ENCODE data around the gene MKLN1. TPM values are rescaled to one million over a fixed set of nuclear protein-coding genes. Genes with fewer than 3 reads are reported as not detected.

The MKLN1 gene
- total and polyA plus RNA-seq, 4 experiments from 2014 or later: 18.1 to 61.0 (median 45.4) TPM

DNA sequence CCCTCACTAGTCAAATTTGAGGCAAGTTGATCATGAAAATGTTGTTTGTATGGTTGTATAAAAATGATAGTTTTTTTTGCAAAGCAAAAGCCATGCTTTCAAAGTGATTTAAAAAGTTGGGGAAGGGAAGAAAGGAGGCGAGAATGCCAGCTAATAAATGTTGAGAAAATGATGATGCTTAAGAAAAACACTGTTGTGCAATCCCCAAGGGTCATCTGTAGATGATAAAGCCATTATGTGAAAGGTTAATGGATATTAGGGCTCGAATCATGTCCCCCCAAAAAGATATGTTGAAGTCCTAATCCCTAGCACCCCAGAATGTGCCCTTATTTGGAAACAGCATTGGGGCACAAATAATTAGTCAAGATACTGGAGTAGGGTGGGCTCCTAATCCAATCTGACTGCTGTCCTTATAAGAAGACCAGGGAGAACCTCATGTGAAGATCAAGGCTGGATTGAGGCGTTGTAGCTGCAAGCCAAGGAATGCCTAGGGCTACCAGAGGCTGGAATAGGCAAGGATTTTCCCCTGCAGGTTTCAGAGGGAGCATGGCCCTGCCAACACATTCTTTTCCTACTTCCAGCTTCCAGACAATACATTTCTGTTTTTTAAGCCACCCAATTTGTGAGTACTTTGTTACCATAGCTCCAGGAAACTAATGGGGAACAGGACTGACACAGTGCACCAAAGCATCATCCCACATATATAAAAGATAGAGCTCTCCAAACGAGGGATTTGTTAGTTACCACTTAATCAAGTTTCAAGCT lies 35.4 kb upstream of the MKLN1 start:
- CTCF ChIA-PET (ENCODE audit: partially characterized antibody): interaction anchor here (1.3 kb wide), 1 partner anchor 10 kb away, joined by 7 read pairs; no protein-coding TSS in a partner anchor
- no peak overlapping the region for H3K4me3 Mint-ChIP-seq
- peaks cover 0 to 8% (median 0%) of the 10 kb centered on the region in 8 donors for H3K9me3 Mint-ChIP-seq
- H3K9me3 ChIP-seq (ENCODE audit: control insufficient read depth in 1 of 2, low read length in 2 of 2): no peaks in the 10 kb centered on the region
- H3K4me3 ChIP-seq (ENCODE audit: low read length in 2 of 2): no peak overlapping the region
- DNase-seq: no peak
- no peaks in the 10 kb centered on the region for H3K36me3 ChIP-seq (ENCODE audit: insufficient read depth, low read length)
- POLR2A ChIA-PET (ENCODE audit: partially characterized antibody): no interaction called here
- peaks cover 0 to 1% of the 10 kb centered on the region in 2 donors for H3K27me3 Mint-ChIP-seq
- H3K27ac ChIP-seq (ENCODE audit: low read depth, low read length): no peak overlapping the region
- no peaks in the 10 kb centered on the region for H3K36me3 Mint-ChIP-seq
- H3K27me3 ChIP-seq (ENCODE audit: insufficient read depth, low read length): no peaks in the 10 kb centered on the region
- intact Hi-C loops (cut with micrococcal nuclease): no loop called here
- H3K27ac Mint-ChIP-seq: no peak overlapping the region
- no peaks in the 10 kb centered on the region for H3K4me1 Mint-ChIP-seq
- no peaks in the 10 kb centered on the region for H3K4me1 ChIP-seq (ENCODE audit: insufficient read depth, low read length)

- Histone ChIP-seq H3K27ac (ENCODE audit: low read depth, low read length) (no peak overlapping the region), H3K27me3 (ENCODE audit: insufficient read depth, low read length) (no peaks in the 10 kb centered on the region), H3K4me3 (ENCODE audit: low read length in 2 of 2) (no peak overlapping the region), H3K4me1 (ENCODE audit: insufficient read depth, low read length) (no peaks in the 10 kb centered on the region), H3K9me3 (ENCODE audit: control insufficient read depth in 1 of 2, low read length in 2 of 2) (no peaks in the 10 kb centered on the region), H3K36me3 (ENCODE audit: insufficient read depth, low read length) (no peaks in the 10 kb centered on the region)
- Mint-ChIP-seq H3K36me3 (no peaks in the 10 kb centered on the region), H3K9me3 (peaks cover 0 to 6% (median 0%) of the 10 kb centered on the region in 8 donors), H3K4me3 (no peak overlapping the region), H3K4me1 (no peaks in the 10 kb centered on the region), H3K27me3 (peaks cover 0 to 1% of the 10 kb centered on the region in 2 donors), H3K27ac (no peak overlapping the region)
- intact Hi-C loops (cut with micrococcal nuclease): no loop called here
- DNase-seq: no peak
- CTCF ChIA-PET (ENCODE audit: partially characterized antibody): interaction anchor here (0.6 to 1.3 kb wide), 2 partner anchors 10 to 86 kb away, joined by 3 to 7 read pairs; no protein-coding TSS in a partner anchor
- POLR2A ChIA-PET (ENCODE audit: partially characterized antibody): no interaction called here
These were observed 34.7 kb upstream of the MKLN1 start for GRCh38 chr7:131293018-131293417.

- no peaks in the 10 kb centered on the region for H3K9me3 Mint-ChIP-seq
- ChIA-PET CTCF (ENCODE audit: partially characterized antibody) (no interaction called here), POLR2A (ENCODE audit: partially characterized antibody) (no interaction called here)
- H3K27me3 Mint-ChIP-seq: peaks cover 0 to 1% of the 10 kb centered on the region in 2 donors
- Histone ChIP-seq H3K4me3 (ENCODE audit: low read length in 2 of 2) (no peak overlapping the region), H3K4me1 (ENCODE audit: insufficient read depth, low read length) (no peaks in the 10 kb centered on the region), H3K36me3 (ENCODE audit: insufficient read depth, low read length) (no peaks in the 10 kb centered on the region), H3K27ac (ENCODE audit: low read depth, low read length) (no peak overlapping the region), H3K9me3 (ENCODE audit: control insufficient read depth in 1 of 2, low read length in 2 of 2) (no peaks in the 10 kb centered on the region), H3K27me3 (ENCODE audit: insufficient read depth, low read length) (no peaks in the 10 kb centered on the region)
- H3K4me3 Mint-ChIP-seq: no peak overlapping the region
- intact Hi-C loops (cut with micrococcal nuclease): no loop called here
- no peaks in the 10 kb centered on the region for H3K4me1 Mint-ChIP-seq
- no peak for DNase-seq
- no peaks in the 10 kb centered on the region for H3K36me3 Mint-ChIP-seq
- H3K27ac Mint-ChIP-seq: no peak overlapping the region
These were observed 33.1 kb upstream of the MKLN1 start for GRCh38 chr7:131294553-131294952.

- DNase-seq: no peak
- ChIA-PET POLR2A (ENCODE audit: partially characterized antibody) (no interaction called here), CTCF (ENCODE audit: partially characterized antibody) (no interaction called here)
These were observed 29.1 kb upstream of the MKLN1 start for GRCh38 chr7:131298608-131298992.

DNA sequence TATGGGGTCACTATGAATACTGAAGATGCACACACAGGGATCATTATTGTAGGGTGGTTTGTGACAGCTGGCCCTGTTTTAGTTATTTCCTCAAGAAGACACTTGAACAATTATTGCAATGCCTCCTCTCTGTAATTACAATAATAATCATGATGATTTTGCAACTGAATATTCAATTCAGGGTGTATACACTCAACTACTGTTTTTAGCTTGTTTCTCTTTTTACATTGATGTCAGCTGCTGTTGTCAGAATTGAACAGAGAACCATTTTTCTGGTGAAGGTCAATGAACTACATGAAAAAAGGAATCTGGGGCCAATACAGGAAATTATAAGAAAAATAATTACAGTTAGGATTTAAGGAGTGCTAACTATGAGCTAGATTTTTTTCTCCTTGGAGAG lies 28.6 kb upstream of the MKLN1 start:
- Mint-ChIP-seq H3K27me3 (peaks cover 0 to 1% of the 10 kb centered on the region in 2 donors), H3K9me3 (no peaks in the 10 kb centered on the region), H3K36me3 (no peaks in the 10 kb centered on the region), H3K27ac (no peak overlapping the region), H3K4me1 (peaks cover 0 to 2% (median 0%) of the 10 kb centered on the region in 4 donors), H3K4me3 (no peak overlapping the region)
- Histone ChIP-seq H3K4me1 (ENCODE audit: insufficient read depth, low read length) (no peaks in the 10 kb centered on the region), H3K9me3 (ENCODE audit: control insufficient read depth in 1 of 2, low read length in 2 of 2) (no peaks in the 10 kb centered on the region), H3K27me3 (ENCODE audit: insufficient read depth, low read length) (no peaks in the 10 kb centered on the region), H3K36me3 (ENCODE audit: insufficient read depth, low read length) (no peaks in the 10 kb centered on the region), H3K27ac (ENCODE audit: low read depth, low read length) (no peak overlapping the region), H3K4me3 (ENCODE audit: low read length in 2 of 2) (no peak overlapping the region)
- ChIA-PET CTCF (ENCODE audit: partially characterized antibody) (interaction anchor here (1.0 kb wide), 1 partner anchor 60 kb away, joined by 3 read pairs; no protein-coding TSS in a partner anchor), POLR2A (ENCODE audit: partially characterized antibody) (no interaction called here)
- intact Hi-C loops (cut with micrococcal nuclease): no loop called here
- DNase-seq: no peak

More at GRCh38 chr7:131298608-131298992, 29.1 kb upstream of the MKLN1 start:
- H3K9me3 Mint-ChIP-seq: no peaks in the 10 kb centered on the region
- peaks cover 0 to 2% (median 0%) of the 10 kb centered on the region in 4 donors for H3K4me1 Mint-ChIP-seq
- Histone ChIP-seq H3K4me1 (ENCODE audit: insufficient read depth, low read length) (no peaks in the 10 kb centered on the region), H3K4me3 (ENCODE audit: low read length in 2 of 2) (no peak overlapping the region), H3K27ac (ENCODE audit: low read depth, low read length) (no peak overlapping the region), H3K9me3 (ENCODE audit: control insufficient read depth in 1 of 2, low read length in 2 of 2) (no peaks in the 10 kb centered on the region), H3K36me3 (ENCODE audit: insufficient read depth, low read length) (no peaks in the 10 kb centered on the region), H3K27me3 (ENCODE audit: insufficient read depth, low read length) (no peaks in the 10 kb centered on the region)
- H3K27me3 Mint-ChIP-seq: peaks cover 0 to 1% of the 10 kb centered on the region in 2 donors
- intact Hi-C loops (cut with micrococcal nuclease): no loop called here
- no peaks in the 10 kb centered on the region for H3K36me3 Mint-ChIP-seq
- H3K27ac Mint-ChIP-seq: peak overlapping the region in 1 of 7 donors; percentile 69
- H3K4me3 Mint-ChIP-seq: no peak overlapping the region

GRCh38 chr7:131300078-131300477 lies 27.6 kb upstream of the MKLN1 start:
- Mint-ChIP-seq H3K36me3 (no peaks in the 10 kb centered on the region), H3K4me3 (no peak overlapping the region), H3K9me3 (no peaks in the 10 kb centered on the region), H3K27ac (no peak overlapping the region), H3K4me1 (peaks cover 0 to 2% (median 0%) of the 10 kb centered on the region in 4 donors), H3K27me3 (no peaks in the 10 kb centered on the region)
- H3K27me3 ChIP-seq (ENCODE audit: insufficient read depth, low read length): no peaks in the 10 kb centered on the region
- DNase-seq: no peak
- CTCF ChIA-PET (ENCODE audit: partially characterized antibody): interaction anchor here (1.0 kb wide), 1 partner anchor 61 kb away, joined by 3 read pairs; no protein-coding TSS in a partner anchor
- no peak overlapping the region for H3K27ac ChIP-seq (ENCODE audit: low read depth, low read length)
- POLR2A ChIA-PET (ENCODE audit: partially characterized antibody): no interaction called here
- H3K4me1 ChIP-seq (ENCODE audit: insufficient read depth, low read length): no peaks in the 10 kb centered on the region
- intact Hi-C loops (cut with micrococcal nuclease): no loop called here
- H3K4me3 ChIP-seq (ENCODE audit: low read length in 2 of 2): no peak overlapping the region
- H3K36me3 ChIP-seq (ENCODE audit: insufficient read depth, low read length): no peaks in the 10 kb centered on the region
- no peaks in the 10 kb centered on the region for H3K9me3 ChIP-seq (ENCODE audit: control insufficient read depth in 1 of 2, low read length in 2 of 2)

GRCh38 chr7:131300572-131301466 lies 26.9 kb upstream of the MKLN1 start:
- Mint-ChIP-seq H3K9me3 (peaks cover 0 to 1% (median 0%) of the 10 kb centered on the region in 8 donors), H3K27ac (peak overlapping the region in 1 of 7 donors; percentile 27), H3K36me3 (peaks cover 0 to 2% of the 10 kb centered on the region in 2 donors), H3K4me1 (peaks cover 0 to 2% (median 0%) of the 10 kb centered on the region in 4 donors), H3K4me3 (no peak overlapping the region), H3K27me3 (no peaks in the 10 kb centered on the region)
- Histone ChIP-seq H3K36me3 (ENCODE audit: insufficient read depth, low read length) (no peaks in the 10 kb centered on the region), H3K27ac (ENCODE audit: low read depth, low read length) (no peak overlapping the region), H3K27me3 (ENCODE audit: insufficient read depth, low read length) (no peaks in the 10 kb centered on the region), H3K9me3 (ENCODE audit: control insufficient read depth in 1 of 2, low read length in 2 of 2) (no peaks in the 10 kb centered on the region), H3K4me1 (ENCODE audit: insufficient read depth, low read length) (no peaks in the 10 kb centered on the region), H3K4me3 (ENCODE audit: low read length in 2 of 2) (no peak overlapping the region)
- CTCF ChIA-PET (ENCODE audit: partially characterized antibody): interaction anchor here (0.9 to 3.0 kb wide), 2 partner anchors 122 to 233 kb away, joined by 3 to 26 read pairs; no protein-coding TSS in a partner anchor
- intact Hi-C loops (cut with micrococcal nuclease): no loop called here
- POLR2A ChIA-PET (ENCODE audit: partially characterized antibody): no interaction called here
- DNase-seq: no peak
